Rectal smooth muscle tissue (tissue), 1 donor: ENCODE data around the gene ZNF77.

ENCODE experiments used
- H3K27ac ChIP-seq: one replicate; pipeline ENCODE4 v1.7.0; 2013; ENCODE audit warnings: low read depth, low read length, inconsistent platforms
- H3K27me3 ChIP-seq: one replicate; pipeline ENCODE4 v1.7.0; 2013; ENCODE audit warnings: low read length; ENCODE audit not compliant: control insufficient read depth, insufficient read depth
- H3K36me3 ChIP-seq: one replicate; pipeline ENCODE4 v1.7.0; 2013; ENCODE audit warnings: low read length; ENCODE audit not compliant: control insufficient read depth, insufficient read depth
- H3K4me1 ChIP-seq: one replicate; pipeline ENCODE4 v1.7.0; 2013; ENCODE audit warnings: low read length; ENCODE audit not compliant: control insufficient read depth, insufficient read depth
- H3K4me3 ChIP-seq: one replicate; pipeline ENCODE4 v1.7.0; 2013; ENCODE audit warnings: low read length
- H3K9ac ChIP-seq: one replicate; pipeline ENCODE4 v1.7.0; 2013; ENCODE audit warnings: low read length

ZNF77 gene

GRCh38 chr19:2981898-2982297 lies 37.1 kb upstream of the ZNF77 start:
- Histone ChIP-seq H3K4me1 (peaks cover 14% of the 10 kb centered on the region), H3K9ac (no peak overlapping the region), H3K36me3 (no peaks in the 10 kb centered on the region), H3K27me3 (no peaks in the 10 kb centered on the region), H3K27ac (no peak overlapping the region), H3K4me3 (no peak overlapping the region)

- Histone ChIP-seq H3K27ac (no peak overlapping the region), H3K4me1 (peaks cover 13% of the 10 kb centered on the region), H3K36me3 (no peaks in the 10 kb centered on the region), H3K27me3 (no peaks in the 10 kb centered on the region), H3K9ac (no peak overlapping the region), H3K4me3 (no peak overlapping the region)
Observed at GRCh38 chr19:2978772-2979171, 34.0 kb upstream of the ZNF77 start.

GRCh38 chr19:2978166-2978767 lies 33.5 kb upstream of the ZNF77 start:
- Histone ChIP-seq H3K4me1 (peaks cover 8% of the 10 kb centered on the region), H3K27me3 (no peaks in the 10 kb centered on the region), H3K4me3 (no peak overlapping the region), H3K27ac (no peak overlapping the region), H3K36me3 (no peaks in the 10 kb centered on the region), H3K9ac (no peak overlapping the region)

- no peaks in the 10 kb centered on the region for H3K36me3 ChIP-seq
- H3K9ac ChIP-seq: no peak overlapping the region
- H3K27ac ChIP-seq: no peak overlapping the region
- no peak overlapping the region for H3K4me3 ChIP-seq
- H3K27me3 ChIP-seq: no peaks in the 10 kb centered on the region
- H3K4me1 ChIP-seq: peaks cover 4% of the 10 kb centered on the region
Observed at GRCh38 chr19:2977746-2978138, 33.0 kb upstream of the ZNF77 start.

GRCh38 chr19:2977001-2977745 lies 32.4 kb upstream of the ZNF77 start, which contains the start of gene TLE6:
TLE6 (plus strand) TSS chr19:2977564; CDS start chr19:2978234, 670 bp downstream.
- Histone ChIP-seq H3K9ac (peak within 1 kb of the TSS; percentile 51), H3K27me3 (no peaks in the 10 kb centered on the region), H3K36me3 (no peaks in the 10 kb centered on the region), H3K4me3 (peak within 1 kb of the TSS; percentile 87), H3K27ac (no peak within 1 kb of the TSS), H3K4me1 (no peaks in the 10 kb centered on the region)

GRCh38 chr19:2976609-2977000 lies 31.8 kb upstream of the ZNF77 start:
- Histone ChIP-seq H3K4me1 (no peaks in the 10 kb centered on the region), H3K4me3 (peak overlapping the region; percentile 87), H3K36me3 (no peaks in the 10 kb centered on the region), H3K27ac (no peak overlapping the region), H3K27me3 (no peaks in the 10 kb centered on the region), H3K9ac (no peak overlapping the region)

- Histone ChIP-seq H3K27ac (no peak overlapping the region), H3K9ac (no peak overlapping the region), H3K4me1 (no peaks in the 10 kb centered on the region)
Observed at GRCh38 chr19:2974342-2975041, 29.7 kb upstream of the ZNF77 start.

GRCh38 chr19:2973229-2973628 lies 28.5 kb upstream of the ZNF77 start:
- H3K4me1 ChIP-seq: no peaks in the 10 kb centered on the region
- H3K27me3 ChIP-seq: no peaks in the 10 kb centered on the region
- no peak overlapping the region for H3K27ac ChIP-seq
- no peak overlapping the region for H3K4me3 ChIP-seq
- no peak overlapping the region for H3K9ac ChIP-seq
- H3K36me3 ChIP-seq: no peaks in the 10 kb centered on the region

More at GRCh38 chr19:2974342-2975041, 29.7 kb upstream of the ZNF77 start:
- H3K36me3 ChIP-seq: no peaks in the 10 kb centered on the region
- no peaks in the 10 kb centered on the region for H3K27me3 ChIP-seq
- H3K4me3 ChIP-seq: no peak overlapping the region

- H3K4me3 ChIP-seq: no peak overlapping the region
- no peak overlapping the region for H3K27ac ChIP-seq
- no peaks in the 10 kb centered on the region for H3K27me3 ChIP-seq
- H3K4me1 ChIP-seq: no peaks in the 10 kb centered on the region
- H3K36me3 ChIP-seq: no peaks in the 10 kb centered on the region
- H3K9ac ChIP-seq: no peak overlapping the region
Observed at GRCh38 chr19:2970201-2970835, 25.5 kb upstream of the ZNF77 start.

GRCh38 chr19:2969104-2969504 lies 24.3 kb upstream of the ZNF77 start:
- H3K4me1 ChIP-seq: no peaks in the 10 kb centered on the region
- H3K36me3 ChIP-seq: no peaks in the 10 kb centered on the region
- H3K27ac ChIP-seq: no peak overlapping the region
- H3K9ac ChIP-seq: no peak overlapping the region
- H3K27me3 ChIP-seq: no peaks in the 10 kb centered on the region
- H3K4me3 ChIP-seq: no peak overlapping the region

- no peaks in the 10 kb centered on the region for H3K36me3 ChIP-seq
- H3K27me3 ChIP-seq: no peaks in the 10 kb centered on the region
- no peak overlapping the region for H3K4me3 ChIP-seq
- no peak overlapping the region for H3K27ac ChIP-seq
- no peak overlapping the region for H3K9ac ChIP-seq
- no peaks in the 10 kb centered on the region for H3K4me1 ChIP-seq
Observed at GRCh38 chr19:2967972-2968371, 23.2 kb upstream of the ZNF77 start.

- H3K9ac ChIP-seq: no peak overlapping the region
- H3K27ac ChIP-seq: no peak overlapping the region
- no peaks in the 10 kb centered on the region for H3K36me3 ChIP-seq
- H3K27me3 ChIP-seq: no peaks in the 10 kb centered on the region
- H3K4me3 ChIP-seq: no peak overlapping the region
- H3K4me1 ChIP-seq: no peaks in the 10 kb centered on the region
Observed at GRCh38 chr19:2964874-2965273, 20.1 kb upstream of the ZNF77 start.
